Hepatocyte (in vitro differentiated cells): ENCODE data around the gene CRYZ. TPM values are rescaled to one million over a fixed set of nuclear protein-coding genes. Genes with fewer than 3 reads are reported as not detected.
"Not testable (repeated sequence)": the region's sequence is repeated elsewhere in the genome, so short reads cannot be mapped to it uniquely, and the experiment has no call there.

Experiments used
- DNase-seq: peaks from one replicate; pipeline ENCODE4 v3.0.0-alpha.2; 2016; ENCODE audit warnings: low spot score
- H2AFZ ChIP-seq: fragments of 200-600 bp; sonication (generic); 2 replicates; pipeline ENCODE4 v1.6.0; 2016; ENCODE audit warnings: antibody characterized with exemption, mild to moderate bottlenecking
- H3K27ac ChIP-seq: fragments of 200-600 bp; sonication (generic); 2 replicates; pipeline ENCODE4 v1.5.1; 2016; ENCODE audit warnings: mild to moderate bottlenecking
- H3K27me3 ChIP-seq: fragments of 200-600 bp; sonication (generic); 2 replicates; pipeline ENCODE4 v1.6.1; 2016
- H3K36me3 ChIP-seq: fragments of 200-600 bp; sonication (generic); replicated peaks from 2 replicates; pipeline ENCODE4 v1.5.1; 2016; ENCODE audit warnings: low read depth; ENCODE audit not compliant: insufficient read depth
- H3K4me1 ChIP-seq: fragments of 200-600 bp; sonication (generic); 2 replicates; pipeline ENCODE4 v1.5.1; 2016; ENCODE audit warnings: mild to moderate bottlenecking, moderate library complexity; ENCODE audit not compliant: insufficient read depth
- H3K4me2 ChIP-seq: fragments of 200-600 bp; sonication (generic); 2 replicates; pipeline ENCODE4 v1.6.0; 2016
- H3K4me3 ChIP-seq: fragments of 200-600 bp; sonication (generic); 2 replicates; pipeline ENCODE4 v1.5.1; 2016; ENCODE audit warnings: mild to moderate bottlenecking
- H3K79me2 ChIP-seq: fragments of 200-600 bp; sonication (generic); 2 replicates; pipeline ENCODE4 v1.6.0; 2017; ENCODE audit warnings: mild to moderate bottlenecking
- H3K9me2 ChIP-seq: fragments of 200-600 bp; sonication (generic); replicated peaks from 2 replicates; pipeline ENCODE4 v1.6.0; 2017; ENCODE audit warnings: mild to moderate bottlenecking; ENCODE audit not compliant: insufficient read depth
- H3K9me3 ChIP-seq: fragments of 200-600 bp; sonication (generic); 2 replicates; pipeline ENCODE4 v1.5.1; 2016; ENCODE audit warnings: low read depth, mild to moderate bottlenecking
- H4K20me1 ChIP-seq: fragments of 200-600 bp; sonication (generic); 2 replicates; pipeline ENCODE4 v1.6.0; 2016; ENCODE audit warnings: mild to moderate bottlenecking; ENCODE audit not compliant: insufficient read depth, poor library complexity, severe bottlenecking
- CTCF ChIP-seq: fragments of 200-600 bp; sonication (generic); IDR thresholded peaks from 2 replicates; pipeline ENCODE4 v1.5.1; 2016; ENCODE audit warnings: antibody characterized with exemption, mild to moderate bottlenecking; ENCODE audit not compliant: poor library complexity
- EZH2 ChIP-seq: fragments of 200-600 bp; sonication (generic); IDR thresholded peaks from 2 replicates; pipeline ENCODE4 v1.6.1; 2016; ENCODE audit warnings: antibody characterized with exemption, mild to moderate bottlenecking, borderline replicate concordance
- EZH2phosphoT487 ChIP-seq: fragments of 200-600 bp; sonication (generic); IDR thresholded peaks from one replicate; pipeline ENCODE4 v1.6.1; 2018; ENCODE audit warnings: antibody characterized with exemption, mild to moderate bottlenecking, low read depth, moderate library complexity; ENCODE audit not compliant: unreplicated experiment, severe bottlenecking
- WGBS: methylation state at CpG from one replicate; pipeline ENCODE4 v1.1.6; 2016; ENCODE audit warnings: low lambda C conversion rate; ENCODE audit errors: missing lambda C conversion rate; 5-methylcytosine and 5-hydroxymethylcytosine counted together
- polyA plus RNA-seq: library from polyadenylated mRNA; unstranded; fragments of >200 nt; fragmentation: Nextera tagmentation; extraction: Ambion mirVana; gene quantifications from 2 replicates; pipeline ENCODE4 v1.2.1, GENCODE V29; 2016
- total RNA-seq: library from RNA; depleted of rRNA; stranded (reverse); fragments of >200 nt; gene quantifications from 2 replicates; pipeline ENCODE4 v1.2.3, GENCODE V29; 2014

The CRYZ gene
- total and polyA plus RNA-seq, 2 experiments from 2014 or later = 1.8 to 3.5 TPM

DNA sequence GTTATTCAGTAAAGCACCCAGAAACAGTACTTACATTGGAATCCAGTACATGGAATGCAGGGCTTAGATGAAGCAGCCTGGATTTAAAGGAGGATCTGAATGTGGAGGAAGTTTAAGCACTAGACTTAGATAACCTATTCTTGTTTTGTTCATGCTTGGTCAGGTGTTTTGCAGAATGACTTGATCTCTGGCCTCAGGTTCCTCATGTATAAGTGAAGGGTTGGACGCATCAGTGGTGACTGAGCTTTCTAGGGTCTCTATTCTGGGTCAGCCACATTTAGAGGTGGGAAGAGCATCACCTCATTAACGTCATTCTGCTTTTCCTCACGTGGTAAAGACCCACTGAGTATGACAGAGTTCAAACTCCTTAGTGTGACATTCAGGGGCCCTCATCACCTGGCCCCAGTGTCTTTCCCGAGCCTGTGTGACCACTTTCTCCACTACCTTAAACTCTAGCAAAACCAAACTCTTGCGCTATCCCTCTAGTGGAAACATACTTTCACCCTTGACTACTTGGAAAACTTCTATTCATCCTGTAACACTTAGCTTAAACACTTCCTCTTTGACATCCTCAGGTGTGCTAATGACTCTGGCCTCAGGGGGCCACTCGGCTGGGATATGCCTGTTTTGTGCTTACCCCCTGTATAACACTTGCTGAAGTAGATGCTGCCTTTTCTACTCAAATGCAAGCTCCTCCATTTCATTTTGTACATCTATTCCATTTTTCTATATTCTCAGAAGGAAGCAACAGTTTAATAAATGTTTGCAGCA is 58.4 kb downstream of the CRYZ start:
- peak overlapping the region; percentile 78 for H2AFZ ChIP-seq
- no peak for DNase-seq

GRCh38 chr1:74673351-74674111 is 59.3 kb downstream of the CRYZ start, which contains the start of gene ERICH3:
Gene ERICH3 (minus strand): TSS chr1:74673792. CDS start chr1:74673519, 273 bp downstream.
- no peaks in the 10 kb centered on the region for H4K20me1 ChIP-seq
- no peak within 1 kb of the TSS for H3K27ac ChIP-seq
- TF ChIP-seq EZH2phosphoT487 (no peak), CTCF (no peak), EZH2 (no peak)
- H3K4me3 ChIP-seq = peak within 1 kb of the TSS; percentile 20
- H3K4me2 ChIP-seq = peak within 1 kb of the TSS; percentile 90
- no peaks in the 10 kb centered on the region for H3K9me3 ChIP-seq
- peak; percentile 15 for DNase-seq
- peak within 1 kb of the TSS; percentile 78 for H2AFZ ChIP-seq
- WGBS = 21% methylated on average over 18 of the region's 44 CpGs
- no peaks in the 10 kb centered on the region for H3K4me1 ChIP-seq
- H3K27me3 ChIP-seq = peaks cover 12% of the 10 kb centered on the region
- H3K9me2 ChIP-seq = no peaks in the 10 kb centered on the region
- H3K79me2 ChIP-seq = no peaks in the 10 kb centered on the region
- no peaks in the 10 kb centered on the region for H3K36me3 ChIP-seq

More for the DNA sequence above, 58.4 kb downstream of the CRYZ start:
- no peaks in the 10 kb centered on the region for H3K9me2 ChIP-seq
- no peak overlapping the region for H3K4me3 ChIP-seq
- no peaks in the 10 kb centered on the region for H3K9me3 ChIP-seq
- no peaks in the 10 kb centered on the region for H3K79me2 ChIP-seq
- no peak overlapping the region for H3K27ac ChIP-seq
- peak overlapping the region; percentile 90 for H3K4me2 ChIP-seq
- peaks cover 12% of the 10 kb centered on the region for H3K27me3 ChIP-seq
- 65% methylated on average over 6 of the region's 6 CpGs for WGBS
- H4K20me1 ChIP-seq = no peaks in the 10 kb centered on the region
- TF ChIP-seq EZH2 (no peak), EZH2phosphoT487 (no peak), CTCF (no peak)
- H3K36me3 ChIP-seq = no peaks in the 10 kb centered on the region
- H3K4me1 ChIP-seq = no peaks in the 10 kb centered on the region

- not testable (repeated sequence) for H3K9me3 ChIP-seq
Observed at GRCh38 chr1:74670866-74671265, 62.0 kb downstream of the CRYZ start.

More at GRCh38 chr1:74670866-74671265, 62.0 kb downstream of the CRYZ start:
- not testable (repeated sequence) for H3K4me3 ChIP-seq, H3K4me2 ChIP-seq, DNase-seq, H3K27ac ChIP-seq, H3K79me2 ChIP-seq, H3K36me3 ChIP-seq, H3K9me2 ChIP-seq, H2AFZ ChIP-seq, H4K20me1 ChIP-seq, H3K4me1 ChIP-seq
- WGBS = 68% methylated on average over 3 of the region's 3 CpGs
- peaks cover 12% of the 10 kb centered on the region for H3K27me3 ChIP-seq

Other genes starting within 250 kb of the CRYZ start
- gene LRRC53, start 220.4 kb downstream of the CRYZ start, total RNA-seq = not detected in 2 replicates
- not detected in 2 replicates for gene LRRC53, start 220.4 kb downstream of the CRYZ start, polyA plus RNA-seq
- gene ERICH3, start 59.3 kb downstream of the CRYZ start, total RNA-seq = 0.12 and 0.47 TPM in 2 replicates
- 0.34 TPM in 1 of 2 replicates, not detected in the other for gene ERICH3, start 59.3 kb downstream of the CRYZ start, polyA plus RNA-seq
- gene TYW3, start 102 bp upstream of the CRYZ start, total RNA-seq = 0.04 and 0.33 TPM in 2 replicates
- 0.42 TPM in 1 of 2 replicates, not detected in the other for gene TYW3, start 102 bp upstream of the CRYZ start, polyA plus RNA-seq